GM10248 (cell line): ENCODE results near the gene CCND1.
"Not testable (repeated sequence)": the region's sequence is repeated elsewhere in the genome, so short reads cannot be mapped to it uniquely, and the experiment has no call there.

Experiments
- CTCF ChIA-PET: fragments of 300-600 bp; sonication (Branson Sonifier 250); formaldehyde crosslinking; extraction: SDS; loops from one replicate; lab custom pipeline; 2021; ENCODE audit warnings: antibody characterized with exemption; lab: Yijun Ruan, JAX
- POLR2A ChIA-PET: fragments of 350-650 bp; sonication (Branson Sonifier 250); formaldehyde crosslinking; extraction: SDS; loops from one replicate; lab custom pipeline; 2020; ENCODE audit warnings: antibody characterized with exemption; lab: Yijun Ruan, JAX
- DNase-seq: peaks from one replicate; pipeline ENCODE4 v3.0.0; 2012; ENCODE audit errors: extremely low spot score
- TF ChIP-seq, protein P1 (sequence below): IDR thresholded peaks from 2 replicates; pipeline ENCODE4 v1.5.1; 2012; ENCODE audit warnings: mild to moderate bottlenecking, low read depth; ENCODE audit errors: extremely low read depth, missing control alignments, control extremely low read depth

CCND1 gene

DNA sequence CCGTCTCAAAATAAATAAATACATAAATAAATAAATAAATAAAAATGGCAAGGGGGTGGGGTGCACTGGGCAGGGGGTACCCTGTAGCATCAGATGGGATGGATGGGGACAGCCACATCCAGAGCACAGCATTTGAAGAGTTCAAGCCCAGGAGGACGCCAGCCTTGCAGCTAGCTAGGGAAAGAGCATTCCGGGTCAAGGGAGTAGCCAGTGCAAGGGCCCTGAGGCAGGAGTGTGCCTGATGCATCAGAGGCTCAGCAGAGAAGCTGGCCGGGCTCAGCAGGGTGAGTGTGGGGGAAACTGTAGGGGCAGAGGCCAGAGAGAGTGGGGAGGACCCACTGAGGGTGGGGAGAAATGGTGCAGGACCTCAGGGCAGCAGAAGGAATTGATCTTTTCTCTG, 23.7 kb upstream of the CCND1 start:
- ChIA-PET CTCF (no interaction called here), POLR2A (no interaction called here)
- no peak for DNase-seq
- TF ChIP-seq, protein P1, sequence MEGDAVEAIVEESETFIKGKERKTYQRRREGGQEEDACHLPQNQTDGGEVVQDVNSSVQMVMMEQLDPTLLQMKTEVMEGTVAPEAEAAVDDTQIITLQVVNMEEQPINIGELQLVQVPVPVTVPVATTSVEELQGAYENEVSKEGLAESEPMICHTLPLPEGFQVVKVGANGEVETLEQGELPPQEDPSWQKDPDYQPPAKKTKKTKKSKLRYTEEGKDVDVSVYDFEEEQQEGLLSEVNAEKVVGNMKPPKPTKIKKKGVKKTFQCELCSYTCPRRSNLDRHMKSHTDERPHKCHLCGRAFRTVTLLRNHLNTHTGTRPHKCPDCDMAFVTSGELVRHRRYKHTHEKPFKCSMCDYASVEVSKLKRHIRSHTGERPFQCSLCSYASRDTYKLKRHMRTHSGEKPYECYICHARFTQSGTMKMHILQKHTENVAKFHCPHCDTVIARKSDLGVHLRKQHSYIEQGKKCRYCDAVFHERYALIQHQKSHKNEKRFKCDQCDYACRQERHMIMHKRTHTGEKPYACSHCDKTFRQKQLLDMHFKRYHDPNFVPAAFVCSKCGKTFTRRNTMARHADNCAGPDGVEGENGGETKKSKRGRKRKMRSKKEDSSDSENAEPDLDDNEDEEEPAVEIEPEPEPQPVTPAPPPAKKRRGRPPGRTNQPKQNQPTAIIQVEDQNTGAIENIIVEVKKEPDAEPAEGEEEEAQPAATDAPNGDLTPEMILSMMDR: no peak

DNA sequence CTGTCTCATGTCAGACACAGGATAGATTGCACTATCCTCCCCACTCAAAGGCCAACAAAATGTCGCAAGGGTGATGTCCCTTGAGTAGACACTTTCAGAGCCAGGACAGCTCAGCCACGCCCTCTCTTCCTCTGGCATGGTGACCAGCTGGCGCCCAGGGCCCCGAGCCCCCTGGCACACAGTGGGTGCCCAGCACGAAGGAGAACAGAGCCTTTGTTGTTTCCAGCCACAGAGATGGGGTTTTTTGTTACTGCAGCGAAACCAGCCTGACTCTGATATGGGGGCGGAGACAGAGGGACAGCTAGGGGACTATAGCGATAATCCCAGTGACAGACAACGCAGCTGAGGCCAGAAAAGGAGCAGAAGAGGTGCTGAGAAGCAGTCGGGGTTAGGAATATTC, 23.3 kb upstream of the CCND1 start:
- no peak for DNase-seq
- ChIA-PET CTCF (no interaction called here), POLR2A (no interaction called here)
- TF ChIP-seq, protein P1: no peak

DNA sequence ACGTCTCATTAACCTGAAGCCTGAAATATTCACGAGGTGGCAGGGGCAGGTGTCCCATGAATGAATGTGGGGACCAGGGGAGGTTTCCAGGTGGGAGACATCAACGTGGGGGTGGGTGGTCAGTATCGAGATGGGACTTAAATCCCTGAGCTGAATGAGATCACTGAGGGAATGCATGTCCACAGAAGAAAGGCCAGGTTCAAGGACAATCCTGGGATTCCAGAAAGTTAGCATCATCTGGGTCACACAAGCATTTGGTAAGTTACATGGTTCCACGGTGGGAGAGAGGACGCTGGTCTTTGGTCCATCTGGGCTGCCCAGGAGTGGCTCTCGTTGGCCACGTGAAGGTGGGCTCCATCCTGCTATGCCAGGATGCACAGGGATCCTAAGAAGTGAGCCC, 22.7 kb upstream of the CCND1 start:
- POLR2A ChIA-PET: no interaction called here
- DNase-seq: no peak
- CTCF ChIA-PET: no interaction called here
- TF ChIP-seq, protein P1: no peak

DNA sequence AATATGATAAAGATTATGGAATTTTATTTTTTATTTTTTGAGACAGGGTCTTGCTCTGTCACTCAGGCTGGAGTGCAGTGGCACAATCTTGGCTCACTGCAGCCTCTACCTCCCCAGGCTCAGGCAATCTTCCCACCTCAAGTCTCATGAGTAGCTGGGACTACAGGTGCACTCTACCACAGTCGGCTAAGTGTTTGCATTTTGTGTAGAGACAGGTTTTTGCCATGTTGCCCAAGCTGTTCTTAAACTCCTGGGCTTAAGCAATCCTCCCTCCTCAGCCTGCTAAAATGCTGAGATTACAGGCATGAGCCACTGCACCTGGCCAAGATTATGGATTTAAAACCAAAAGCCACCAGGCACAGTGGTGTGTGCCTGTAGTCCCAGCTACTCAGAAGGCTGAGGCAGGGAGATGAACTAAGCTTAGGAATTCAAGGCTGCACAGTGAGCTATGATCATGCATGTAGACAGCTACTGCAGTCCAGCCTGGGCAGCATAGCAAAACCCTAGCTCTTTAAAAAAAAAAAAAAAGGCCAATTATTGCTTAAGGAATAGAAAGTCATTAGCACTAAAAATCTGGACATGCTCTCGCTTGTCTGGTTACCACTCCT, 20.2 kb upstream of the CCND1 start:
- ChIA-PET POLR2A (no interaction called here), CTCF (no interaction called here)
- DNase-seq: no peak
- TF ChIP-seq, protein P1: no peak

DNA sequence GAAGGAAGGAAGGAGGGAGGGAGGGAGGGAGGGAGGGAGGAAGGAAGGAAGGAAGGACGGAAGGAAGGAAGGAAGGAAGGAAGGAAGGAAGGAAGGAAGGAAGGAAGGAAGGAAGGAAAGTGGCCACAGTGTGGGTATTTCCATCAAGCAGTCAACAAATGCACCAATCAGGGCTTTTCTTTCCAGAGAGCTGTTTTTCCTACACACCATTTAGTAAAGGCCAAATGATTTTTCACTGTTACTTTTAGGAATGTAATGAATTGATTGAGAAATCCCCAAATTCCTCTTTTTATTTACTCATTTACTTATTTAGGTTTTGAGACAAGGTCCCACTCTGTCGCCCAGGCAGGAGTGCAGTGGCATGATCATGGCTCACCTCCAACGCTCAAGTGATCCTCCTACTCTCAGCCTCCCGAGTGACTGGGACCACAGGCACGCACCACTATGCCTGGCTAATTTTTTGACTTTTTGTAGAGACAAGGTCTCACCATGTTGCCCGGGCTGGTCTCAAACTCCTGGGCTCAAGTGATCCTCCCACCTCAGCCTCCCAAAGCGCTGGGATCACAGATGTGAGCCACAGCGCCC, 18.8 kb upstream of the CCND1 start:
- POLR2A ChIA-PET, DNase-seq, CTCF ChIA-PET: not testable (repeated sequence)

DNA sequence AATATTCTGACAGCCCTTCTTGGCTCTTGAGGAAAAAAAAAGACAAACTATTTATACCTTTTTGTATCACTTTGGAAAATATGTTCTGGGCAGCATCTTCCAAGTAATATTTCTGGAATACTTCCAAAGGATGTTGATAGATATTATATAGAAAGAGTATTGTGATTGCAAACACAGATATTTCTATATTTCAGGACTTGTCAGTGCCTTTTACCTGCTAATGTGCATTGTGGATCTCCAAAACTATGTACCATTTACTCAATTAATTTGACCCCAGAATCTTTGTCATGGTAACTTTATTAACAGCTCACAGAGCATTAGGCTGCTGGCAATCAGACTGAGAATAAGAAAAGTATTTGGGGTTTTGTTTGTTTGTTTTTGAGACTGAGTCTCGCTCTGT, 16.7 kb upstream of the CCND1 start:
- TF ChIP-seq, protein P1: no peak
- DNase-seq: no peak
- ChIA-PET CTCF (interaction anchor here (1.6 kb wide), 1 partner anchor 332 kb away, joined by 3 read pairs; no protein-coding TSS in a partner anchor), POLR2A (no interaction called here)

DNA sequence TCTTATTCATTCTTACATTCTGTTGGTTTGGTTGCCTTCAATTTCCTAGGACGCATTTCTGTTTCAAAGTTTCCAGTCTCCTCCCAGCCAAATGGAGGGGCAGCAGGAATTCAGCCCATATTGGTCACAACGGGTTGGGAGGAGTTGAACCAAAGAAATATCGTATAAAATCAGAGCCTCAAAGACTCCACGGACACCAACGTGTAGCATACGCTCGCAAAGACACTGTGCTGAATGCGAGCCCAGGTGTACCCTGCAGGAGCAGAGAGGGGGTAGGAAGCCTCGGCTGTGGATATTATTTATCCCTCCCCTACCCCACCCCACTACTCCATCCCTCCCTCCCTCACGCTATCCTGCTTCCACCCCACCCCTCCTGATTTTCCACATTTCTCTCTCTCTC, 15.5 kb upstream of the CCND1 start:
- no peak for DNase-seq
- TF ChIP-seq, protein P1: no peak
- ChIA-PET POLR2A (no interaction called here), CTCF (no interaction called here)
